GM18873 (cell line): ENCODE measurements around the gene ALDH1L2.

ENCODE experiments used
- ATAC-seq: cut with Tn5 transposase; IDR thresholded peaks from one replicate; pipeline ENCODE4 v1.9.1; 2021; ENCODE audit warnings: mild to moderate bottlenecking, moderate library complexity, moderate number of reproducible peaks; ENCODE audit not compliant: unreplicated experiment, low FRiP score

ALDH1L2 gene

GRCh38 chr12:105036937-105037649, 47.2 kb downstream of the ALDH1L2 start:
- ATAC-seq = no peak

- ATAC-seq = no peak
Measured at GRCh38 chr12:105033851-105034250, 50.4 kb downstream of the ALDH1L2 start.

- ATAC-seq = no peak
Measured at GRCh38 chr12:105032703-105033357, 51.4 kb downstream of the ALDH1L2 start.

- ATAC-seq = peak; percentile 90
Measured at GRCh38 chr12:105030820-105031807, 53.1 kb downstream of the ALDH1L2 start.

- ATAC-seq = no peak
Measured at GRCh38 chr12:105026411-105026810, 57.8 kb downstream of the ALDH1L2 start.

- ATAC-seq = no peak
Measured at GRCh38 chr12:105025890-105026289, 58.4 kb downstream of the ALDH1L2 start.

- no peak for ATAC-seq
Measured at GRCh38 chr12:105024928-105025327, 59.3 kb downstream of the ALDH1L2 start.

- no peak for ATAC-seq
Measured at GRCh38 chr12:105020241-105020962, 63.9 kb downstream of the ALDH1L2 start.

- ATAC-seq = no peak
Measured at GRCh38 chr12:105018776-105019175, 65.5 kb downstream of the ALDH1L2 start.

- no peak for ATAC-seq
Measured at GRCh38 chr12:105018012-105018411, 66.2 kb downstream of the ALDH1L2 start.

GRCh38 chr12:105015543-105015942, 68.7 kb downstream of the ALDH1L2 start:
- ATAC-seq = no peak

GRCh38 chr12:105014603-105015002, 69.7 kb downstream of the ALDH1L2 start:
- ATAC-seq = no peak

GRCh38 chr12:105013892-105014291, 70.4 kb downstream of the ALDH1L2 start:
- no peak for ATAC-seq

- no peak for ATAC-seq
Measured at GRCh38 chr12:105001476-105001875, 82.8 kb downstream of the ALDH1L2 start.

- no peak for ATAC-seq
Measured at GRCh38 chr12:104999347-104999685, 84.9 kb downstream of the ALDH1L2 start.

- no peak for ATAC-seq
Measured at GRCh38 chr12:104998423-104999346, 85.6 kb downstream of the ALDH1L2 start.

GRCh38 chr12:104997541-104997940, 86.7 kb downstream of the ALDH1L2 start:
- ATAC-seq = no peak

GRCh38 chr12:104994336-104994735, 89.9 kb downstream of the ALDH1L2 start:
- no peak for ATAC-seq

GRCh38 chr12:104991565-104992128, 92.6 kb downstream of the ALDH1L2 start:
- ATAC-seq = no peak
